Mesenteric fat pad (tissue), 1 donor: ENCODE data around the gene ZNF521. TPM values are rescaled to one million over a fixed set of nuclear protein-coding genes. Genes with fewer than 3 reads are reported as not detected.

Experiments used
- DNase-seq: peaks from one replicate; pipeline ENCODE4 v3.0.0-alpha.2; 2020; ENCODE audit warnings: low spot score
- total RNA-seq: library from RNA; stranded (reverse); fragmentation: NEBNext Ultra II Directional; extraction: Animal tissue kit (Norgen Biotek cat#: 25700); gene quantifications from one replicate; pipeline ENCODE4 v1.2.1, GENCODE V29; 2021
- donor health status: DM: yes; HTN: yes; CAD: no.

The ZNF521 gene
- total RNA-seq, 1 donor from 2014 or later = 20.4 TPM

DNA sequence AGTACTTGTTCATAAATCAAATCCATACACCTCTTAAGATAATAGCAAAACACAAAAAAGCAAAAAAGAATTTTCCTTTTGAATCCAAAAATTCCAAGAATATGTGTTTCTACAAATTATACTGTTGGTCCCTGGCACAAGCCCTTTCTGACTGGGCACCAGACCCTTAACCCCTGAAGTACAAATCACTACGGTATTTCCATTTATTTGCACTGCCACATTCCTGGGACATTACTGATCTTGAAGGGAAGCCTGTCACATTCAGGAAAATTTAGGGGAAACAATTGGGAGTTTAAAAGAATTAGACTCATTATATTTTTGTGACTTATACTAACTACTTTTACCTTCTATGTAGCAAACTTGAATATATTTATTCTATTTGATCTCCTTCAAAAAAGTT is 98.8 kb downstream of the ZNF521 start:
- DNase-seq = no peak

DNA sequence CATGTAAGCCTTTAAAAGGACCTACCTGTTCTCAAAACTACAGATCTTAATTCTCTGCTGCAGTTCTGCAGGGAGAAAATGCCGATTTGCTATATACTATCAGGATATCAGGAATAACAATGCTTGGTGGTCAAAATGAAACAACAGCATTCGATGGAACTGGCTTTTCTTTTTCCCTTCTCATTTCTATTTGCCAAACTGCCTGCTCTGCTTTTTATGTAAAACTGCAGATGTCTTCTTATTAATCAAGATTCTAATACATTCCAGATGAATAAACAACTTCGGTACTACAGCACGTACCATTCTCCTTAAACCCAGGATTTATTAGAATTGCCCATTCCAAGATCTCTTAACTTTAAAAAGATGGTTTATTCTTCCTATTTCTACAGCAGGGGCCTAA is 100.9 kb downstream of the ZNF521 start:
- DNase-seq = no peak

DNA sequence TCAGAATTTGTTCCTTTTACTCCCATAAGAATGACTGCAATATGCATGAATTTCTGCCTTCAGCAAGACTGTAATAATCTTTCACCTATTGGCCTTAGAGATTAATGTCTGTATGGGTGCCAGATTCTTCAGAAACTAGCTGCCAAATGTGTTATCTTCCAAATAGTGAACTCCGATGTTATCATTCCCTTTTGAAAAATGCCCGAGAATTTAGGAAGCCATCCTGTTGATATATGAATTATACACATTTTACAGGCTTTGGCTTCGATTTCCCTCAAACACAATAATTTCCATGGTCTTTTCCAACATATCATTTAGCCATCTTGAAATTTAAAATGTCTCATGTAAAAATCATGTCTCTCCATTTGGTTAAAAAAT is 101.5 kb downstream of the ZNF521 start:
- no peak for DNase-seq

- DNase-seq = no peak
Measured at GRCh38 chr18:25248755-25249154, 103.2 kb downstream of the ZNF521 start.

- DNase-seq = no peak
Measured at GRCh38 chr18:25247725-25248124, 104.2 kb downstream of the ZNF521 start.

DNA sequence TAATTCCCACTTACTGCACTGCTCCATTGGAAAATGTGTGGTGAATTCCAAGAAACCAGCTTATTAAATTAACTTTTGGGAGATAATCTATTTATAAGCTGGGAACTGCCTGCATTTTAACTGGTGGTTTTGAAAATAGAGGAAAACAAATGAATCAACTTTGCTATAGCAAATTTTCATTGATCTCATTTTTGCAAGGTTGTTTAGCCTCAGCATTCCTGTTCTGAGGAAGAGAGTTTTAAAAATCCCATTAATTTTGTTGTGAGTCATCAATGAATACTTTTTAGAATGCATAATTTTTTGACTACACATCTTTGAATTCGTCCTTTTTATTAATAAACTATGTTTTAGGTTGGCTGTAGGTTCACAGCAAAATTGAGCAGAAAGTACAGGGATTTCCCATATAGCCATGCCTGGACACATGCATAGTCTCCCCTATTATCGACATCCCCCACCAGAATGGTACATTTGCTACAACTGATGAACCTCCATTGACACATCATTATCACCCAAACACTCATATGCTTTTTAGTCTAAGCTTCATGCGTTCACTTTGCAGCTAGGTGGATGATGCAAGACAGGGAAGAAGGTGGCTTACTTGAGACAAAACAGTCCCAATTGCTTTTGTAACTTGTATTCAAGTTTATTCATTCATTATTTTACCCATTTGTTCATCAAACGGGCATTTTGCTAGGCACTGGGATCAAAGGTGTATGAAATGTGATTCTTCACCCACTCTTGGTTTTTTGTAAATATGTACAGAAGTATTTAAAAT is 106.9 kb downstream of the ZNF521 start:
- no peak for DNase-seq

DNA sequence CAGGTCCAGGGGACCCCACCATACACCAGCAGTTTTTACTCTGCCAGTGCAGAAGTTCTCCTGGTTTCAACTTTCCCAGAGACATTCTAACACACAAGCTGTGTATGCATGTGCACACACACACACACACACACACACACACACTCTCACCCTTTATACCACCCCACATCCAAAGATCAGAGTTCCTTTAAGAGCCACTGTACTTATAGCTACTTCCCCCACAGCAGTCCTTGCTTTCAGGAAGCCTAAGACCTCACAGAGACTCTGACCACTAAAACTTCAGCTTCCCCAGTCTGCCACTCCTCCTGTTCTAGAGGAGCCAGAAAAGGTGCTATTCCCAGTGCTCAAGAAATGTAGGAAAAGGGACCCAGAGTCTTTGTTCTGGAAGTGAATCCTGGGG is 107.8 kb downstream of the ZNF521 start:
- no peak for DNase-seq

GRCh38 chr18:25243754-25244153 is 108.2 kb downstream of the ZNF521 start:
- no peak for DNase-seq

- no peak for DNase-seq
Measured at GRCh38 chr18:25243257-25243656, 108.7 kb downstream of the ZNF521 start.

- DNase-seq = no peak
Measured at GRCh38 chr18:25240420-25240770, 111.6 kb downstream of the ZNF521 start.

DNA sequence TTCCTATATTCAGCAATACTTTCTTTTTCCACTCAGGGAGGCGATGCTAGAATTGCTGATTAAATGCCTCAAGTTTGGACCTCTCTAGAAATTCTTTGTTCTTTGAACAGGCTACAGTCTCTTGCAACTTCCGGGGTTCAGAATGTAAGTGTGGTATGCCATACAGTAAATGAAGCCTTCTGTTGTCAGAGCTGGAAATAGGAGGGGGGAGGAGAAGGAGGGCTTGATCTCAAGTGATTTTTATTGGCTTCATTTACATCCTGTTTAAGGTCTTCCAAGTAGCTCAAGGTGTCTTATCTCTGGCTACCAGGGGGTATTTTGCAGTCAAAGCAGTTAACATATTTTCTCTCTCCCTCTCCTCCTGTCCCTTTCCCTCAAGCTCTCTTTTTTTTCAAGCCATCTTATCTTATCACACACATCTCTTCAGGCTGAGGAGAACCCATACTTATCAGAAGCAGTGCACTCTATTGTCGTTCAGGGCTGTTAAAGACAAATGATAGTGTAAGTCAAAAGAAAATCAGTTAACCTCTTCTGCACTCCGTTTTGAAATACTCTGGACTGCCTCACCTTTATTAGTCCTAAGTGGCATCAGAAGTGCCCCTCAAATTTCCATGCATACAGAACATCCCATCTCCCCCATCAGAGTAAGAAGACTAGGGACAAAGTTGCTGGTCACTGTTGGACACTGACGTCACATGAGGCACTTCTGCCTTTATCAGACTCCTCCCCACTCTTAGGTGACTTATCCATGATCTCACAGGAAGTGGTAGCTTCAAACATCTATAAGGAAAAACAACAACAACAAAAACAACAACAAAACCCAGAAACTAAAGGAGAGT is 112.2 kb downstream of the ZNF521 start:
- DNase-seq = no peak

GRCh38 chr18:25239151-25239550 is 112.8 kb downstream of the ZNF521 start:
- no peak for DNase-seq

DNA sequence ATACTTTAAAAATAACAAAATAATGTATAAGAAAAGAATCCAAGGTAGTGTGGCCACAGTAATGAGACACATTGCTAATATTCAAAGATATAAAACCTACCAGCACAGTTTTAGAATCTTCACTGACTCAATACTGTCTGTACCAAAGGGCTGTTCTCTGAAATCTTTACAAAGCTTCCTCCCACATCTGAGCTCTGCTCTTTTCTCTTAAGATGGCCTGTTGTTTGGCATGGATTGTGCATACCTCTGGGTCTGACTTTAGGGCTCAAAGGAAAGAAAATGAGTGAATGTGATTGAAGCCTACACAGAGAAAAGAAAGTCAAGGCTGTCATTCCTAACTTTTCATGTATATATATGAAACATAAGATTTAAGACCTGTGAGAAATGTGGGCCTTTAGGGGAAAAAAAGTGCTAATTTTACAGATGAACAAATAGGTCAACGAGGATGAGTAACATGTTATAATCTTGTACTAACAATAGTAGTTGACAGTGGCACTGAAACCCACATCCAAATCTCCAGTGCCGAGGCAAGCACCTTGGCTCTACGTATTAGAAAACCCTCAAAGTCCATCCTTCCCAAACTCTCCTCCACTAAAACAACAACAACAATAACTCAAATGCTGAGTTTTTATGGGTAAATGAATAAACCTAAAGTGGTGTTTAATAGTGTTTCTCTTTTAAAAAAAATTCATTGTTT is 114.2 kb downstream of the ZNF521 start:
- no peak for DNase-seq

GRCh38 chr18:25236736-25237135 is 115.2 kb downstream of the ZNF521 start:
- no peak for DNase-seq

GRCh38 chr18:25235401-25236042 is 116.4 kb downstream of the ZNF521 start:
- no peak for DNase-seq

DNA sequence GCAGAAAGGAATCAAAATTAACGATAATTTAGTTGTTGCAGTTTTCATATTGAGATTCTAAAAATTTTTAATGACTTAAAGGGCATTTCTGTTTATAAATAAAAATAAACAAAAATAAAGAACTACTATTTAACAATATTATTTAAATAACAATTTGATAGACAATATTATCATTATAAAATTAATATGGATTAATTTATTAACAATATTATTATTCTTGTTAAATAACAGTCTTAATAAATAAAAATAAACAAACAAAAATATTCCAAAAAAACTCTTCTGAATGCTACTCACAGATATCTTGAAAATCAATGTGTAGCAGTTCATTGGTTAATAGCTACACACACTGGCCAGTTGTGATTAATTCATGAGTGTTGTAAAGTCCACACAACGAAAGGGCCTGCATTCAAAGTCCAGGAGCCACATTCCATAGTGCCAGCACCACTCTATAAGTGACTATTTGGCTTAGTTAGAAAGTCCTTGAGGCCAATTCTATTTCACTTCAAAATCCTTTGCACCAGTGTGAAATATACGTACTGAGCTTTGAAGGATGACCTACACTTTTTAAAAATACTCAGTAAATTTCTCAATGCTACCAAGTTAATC is 117.1 kb downstream of the ZNF521 start:
- no peak for DNase-seq

GRCh38 chr18:25234322-25234639 is 117.7 kb downstream of the ZNF521 start:
- no peak for DNase-seq

- no peak for DNase-seq
Measured at GRCh38 chr18:25233528-25234321, 118.2 kb downstream of the ZNF521 start.

DNA sequence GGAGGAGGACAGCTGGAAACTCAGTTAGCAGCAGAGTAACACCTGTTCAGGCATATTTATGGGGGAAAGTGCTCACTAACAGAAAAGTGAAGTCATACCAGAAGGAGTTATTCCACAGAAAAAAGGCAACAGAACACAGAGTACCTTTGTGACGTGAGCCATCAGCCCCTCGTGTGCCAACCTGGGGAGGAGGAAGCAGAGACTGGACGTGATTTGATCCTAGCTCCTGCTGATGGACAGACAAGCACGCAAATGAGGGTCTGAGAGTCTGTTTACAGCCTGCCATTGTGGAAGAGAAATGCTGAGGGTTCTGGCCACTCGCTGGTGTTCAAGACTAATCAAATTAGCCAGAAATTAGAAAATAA is 120.7 kb downstream of the ZNF521 start:
- no peak for DNase-seq

DNA sequence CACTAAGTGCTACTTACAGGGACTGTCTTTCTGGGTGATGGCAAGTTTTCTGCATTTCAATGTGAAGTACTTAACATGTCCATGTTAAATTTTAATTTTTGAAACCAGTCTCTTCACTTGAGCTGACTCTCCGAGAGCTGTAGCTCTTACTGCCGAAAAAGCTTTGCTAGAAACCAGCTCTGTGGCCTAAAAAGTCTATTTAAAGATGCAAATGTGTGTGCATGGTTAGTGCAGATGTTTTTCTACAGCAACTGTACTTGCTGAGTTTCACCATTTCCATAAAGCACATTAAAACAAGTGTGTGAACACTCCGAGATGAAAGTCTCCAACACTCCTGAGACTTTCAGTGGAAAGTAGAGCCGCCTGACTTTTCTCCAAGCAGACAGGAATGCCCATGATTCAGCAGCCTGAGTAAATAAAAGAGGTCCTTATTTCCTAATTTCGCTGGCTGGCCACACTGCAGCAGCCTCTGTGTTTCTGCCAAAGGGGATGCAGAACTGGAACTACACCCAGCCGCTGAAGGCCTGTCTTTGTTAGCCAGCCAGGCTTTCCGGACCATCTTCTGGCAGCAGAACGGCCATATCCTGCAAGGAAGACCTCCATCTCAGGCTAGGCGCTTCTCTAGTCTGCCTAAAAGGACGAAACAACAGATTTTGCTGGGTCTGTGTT is 121.2 kb downstream of the ZNF521 start:
- no peak for DNase-seq
